NCI-H1436 treated with DMSO at 0.1 percent for 48 hours (cell line): ENCODE measurements around the gene DSCAM.

Experiments used
- DNase-seq: peaks from one replicate; lab custom pipeline; 2025; lab: John Stamatoyannopoulos, UW

Gene DSCAM

DNA sequence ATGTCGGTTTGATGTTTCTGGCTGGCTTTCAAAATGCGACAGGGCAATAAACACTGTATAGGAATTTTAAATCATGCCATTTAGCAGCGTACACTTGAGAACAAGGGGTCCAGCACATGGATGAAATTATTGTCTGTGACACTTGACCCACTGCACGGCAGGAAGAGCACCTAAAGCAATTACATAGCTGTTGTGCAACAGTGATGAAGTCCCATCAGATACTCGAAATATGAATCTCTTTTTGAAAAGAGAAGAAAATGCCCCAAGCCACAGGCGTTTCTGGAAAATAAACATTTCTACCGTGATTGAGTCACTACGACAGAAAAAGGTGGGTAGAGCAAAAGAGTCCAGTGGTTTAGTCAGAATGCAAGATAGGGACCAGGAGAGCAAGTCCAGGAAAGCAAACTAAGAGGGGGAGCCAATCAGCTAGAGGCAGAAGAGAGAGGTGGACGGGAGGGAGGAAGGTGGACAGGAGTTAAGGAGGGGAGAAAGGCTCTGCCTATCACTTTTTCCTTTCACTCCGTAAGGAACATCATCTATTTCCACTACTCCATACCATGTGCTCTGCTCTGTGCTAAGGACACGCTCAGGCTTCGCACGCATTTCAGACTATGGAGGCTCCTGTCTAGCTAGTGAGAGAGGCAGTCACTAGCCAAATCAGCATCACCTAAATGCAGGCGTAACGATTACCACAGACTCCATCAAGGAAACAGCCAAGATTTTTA, 6.4 kb downstream of the DSCAM start:
- no peak for DNase-seq

- DNase-seq, result no peak
Observed at GRCh38 chr21:40839521-40839920, 7.4 kb downstream of the DSCAM start.

- DNase-seq, result no peak
Observed at GRCh38 chr21:40837456-40837855, 9.5 kb downstream of the DSCAM start.

DNA sequence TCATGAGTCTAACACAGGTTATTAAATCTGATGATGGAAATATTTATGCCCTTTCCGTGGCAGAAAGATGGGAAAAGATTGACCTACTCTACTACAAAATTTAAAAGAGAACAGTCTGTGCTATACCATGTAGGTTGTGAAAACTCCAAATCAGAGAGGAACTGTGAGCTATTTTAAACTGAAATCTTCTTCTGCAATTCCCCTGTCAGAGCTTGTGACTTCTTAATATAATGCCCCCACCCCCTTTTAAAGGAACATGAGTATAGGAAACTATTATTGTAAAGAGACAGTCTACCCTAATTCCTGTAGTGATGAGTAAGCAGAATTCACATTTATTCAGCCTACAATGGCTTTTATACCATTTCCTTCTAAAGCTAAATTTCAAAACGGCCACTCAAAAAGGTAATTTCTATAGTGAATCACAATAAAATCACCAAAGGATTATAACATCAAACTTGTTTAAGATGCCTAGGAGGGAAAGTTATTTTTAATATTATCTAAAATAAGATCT, 11.7 kb downstream of the DSCAM start:
- DNase-seq, result no peak

GRCh38 chr21:40833184-40833583, 13.8 kb downstream of the DSCAM start:
- no peak for DNase-seq

DNA sequence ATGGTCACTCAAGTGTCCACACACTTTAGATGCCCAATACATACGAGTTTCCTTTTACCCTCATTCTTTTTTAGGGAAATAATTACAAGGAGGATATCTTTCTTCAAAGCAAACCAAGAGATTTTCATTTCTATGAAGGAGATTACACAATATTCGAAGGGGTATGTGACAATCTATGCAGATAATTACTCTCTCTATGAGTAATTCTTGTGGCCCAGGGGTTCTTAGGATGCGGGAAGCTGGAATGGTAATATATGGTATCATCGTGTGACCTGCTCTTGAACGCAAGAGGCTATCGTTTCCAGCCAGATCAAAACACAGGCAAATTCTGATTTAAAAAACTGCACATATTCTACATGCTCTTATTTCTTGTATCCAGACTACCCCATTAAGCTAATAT, 14.6 kb downstream of the DSCAM start:
- no peak for DNase-seq

- DNase-seq, result no peak
Observed at GRCh38 chr21:40830836-40831235, 16.1 kb downstream of the DSCAM start.

- no peak for DNase-seq
Observed at GRCh38 chr21:40829791-40830190, 17.2 kb downstream of the DSCAM start.

DNA sequence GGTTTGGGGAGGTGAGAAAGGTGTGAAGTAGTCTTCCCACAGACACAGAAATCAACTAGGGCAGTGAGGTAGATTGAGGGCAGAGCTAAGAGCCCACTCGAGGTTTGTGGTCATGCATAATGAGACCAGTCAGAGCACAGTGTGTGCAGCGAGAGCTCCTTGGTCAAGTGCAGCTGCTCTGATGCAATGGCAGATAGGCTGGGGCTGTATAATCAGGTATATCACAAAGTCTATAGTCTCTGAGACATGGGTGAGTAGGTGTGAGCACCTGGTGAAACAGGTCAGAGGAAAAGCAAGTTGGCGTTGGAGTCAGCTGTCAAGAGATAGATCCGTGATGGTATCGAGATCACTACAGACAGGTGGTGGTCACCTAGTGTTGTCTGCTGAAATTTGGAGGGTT, 17.6 kb downstream of the DSCAM start:
- DNase-seq, result no peak

DNA sequence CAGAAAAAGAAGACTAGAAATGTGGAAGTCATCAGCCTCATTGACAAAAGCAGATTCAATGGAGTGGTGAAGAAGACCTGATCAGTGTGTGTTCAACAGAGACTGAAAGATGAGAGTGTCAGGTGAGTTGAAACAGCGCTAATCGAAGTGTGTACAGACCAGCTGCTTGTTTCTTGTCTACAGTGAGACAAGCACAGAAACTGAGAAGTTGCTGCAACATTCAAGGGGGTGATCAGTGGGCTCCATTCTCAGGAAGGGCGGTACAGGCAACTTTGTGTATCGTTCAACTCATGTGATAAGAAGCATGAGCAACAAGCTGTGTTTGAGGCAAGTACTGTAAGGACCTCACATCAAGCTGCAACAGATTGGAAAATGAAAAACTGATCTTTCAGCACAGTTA, 19.4 kb downstream of the DSCAM start:
- no peak for DNase-seq

- DNase-seq, result no peak
Observed at GRCh38 chr21:40819071-40819900, 27.7 kb downstream of the DSCAM start.

- no peak for DNase-seq
Observed at GRCh38 chr21:40813918-40814317, 33.0 kb downstream of the DSCAM start.

DNA sequence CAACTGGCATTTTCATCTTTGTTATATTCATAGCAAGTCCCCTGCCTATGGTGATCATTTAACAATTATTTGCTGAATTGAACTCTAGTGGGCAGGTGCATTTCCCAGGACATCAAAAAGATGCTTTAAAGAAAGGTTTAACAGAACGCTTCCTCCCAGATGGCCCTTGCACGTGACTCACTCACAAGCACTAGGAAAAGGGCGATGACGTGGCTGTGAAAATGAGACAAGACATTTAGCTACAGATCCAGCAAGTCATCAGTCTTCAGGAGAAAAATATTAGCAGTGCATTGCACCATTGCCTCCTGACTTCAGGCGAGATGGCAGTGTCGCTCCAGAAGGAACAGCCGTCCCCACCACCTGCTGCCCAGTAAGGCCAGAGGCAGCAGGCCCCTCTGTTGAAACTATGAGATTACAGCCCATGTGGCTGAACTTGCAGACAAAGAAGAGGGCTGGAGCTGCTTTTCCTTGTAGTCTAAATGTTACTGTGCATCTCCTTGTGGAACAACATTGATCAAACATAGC, 37.2 kb downstream of the DSCAM start:
- DNase-seq, result no peak

- no peak for DNase-seq
Observed at GRCh38 chr21:40803101-40803500, 43.9 kb downstream of the DSCAM start.

DNA sequence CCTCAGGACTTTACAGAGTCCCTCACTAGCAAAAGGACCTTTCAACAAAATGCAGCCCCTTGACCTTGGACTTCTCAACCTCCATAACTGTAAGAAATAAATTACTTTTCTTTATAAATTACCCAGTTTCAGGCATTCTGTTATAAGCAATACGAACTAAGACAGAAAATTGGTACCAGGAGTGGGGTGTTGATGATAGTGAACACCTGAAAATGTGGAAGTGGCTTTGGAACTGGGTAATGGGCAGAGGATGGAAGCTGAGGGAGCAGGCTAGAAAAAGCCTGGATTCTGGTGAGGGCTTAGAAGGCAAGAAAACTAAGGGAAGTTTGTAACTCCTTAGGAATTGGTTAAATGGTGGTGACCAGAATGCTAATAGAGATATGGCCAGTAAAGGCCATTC, 46.8 kb downstream of the DSCAM start:
- no peak for DNase-seq

GRCh38 chr21:40797891-40798290, 49.1 kb downstream of the DSCAM start:
- no peak for DNase-seq

DNA sequence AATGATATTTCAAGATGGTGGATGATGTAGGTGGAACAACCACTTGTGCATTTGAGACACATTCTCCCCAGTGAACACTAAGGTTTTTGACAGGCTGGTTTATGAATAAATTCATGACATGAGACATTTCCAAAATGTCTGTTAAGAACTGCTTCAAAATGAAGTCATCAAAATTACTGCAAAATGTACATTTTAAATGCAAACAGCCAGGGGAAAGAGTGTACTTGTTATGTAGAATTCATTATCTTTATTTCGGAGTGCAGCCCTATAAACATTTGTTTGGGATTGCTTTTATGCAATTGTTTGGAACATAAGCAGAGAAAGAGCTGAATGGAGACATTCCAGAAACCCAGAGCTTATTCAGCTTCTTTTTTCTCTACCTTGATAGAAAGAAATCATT, 49.5 kb downstream of the DSCAM start:
- no peak for DNase-seq

- no peak for DNase-seq
Observed at GRCh38 chr21:40796464-40796863, 50.5 kb downstream of the DSCAM start.

DNA sequence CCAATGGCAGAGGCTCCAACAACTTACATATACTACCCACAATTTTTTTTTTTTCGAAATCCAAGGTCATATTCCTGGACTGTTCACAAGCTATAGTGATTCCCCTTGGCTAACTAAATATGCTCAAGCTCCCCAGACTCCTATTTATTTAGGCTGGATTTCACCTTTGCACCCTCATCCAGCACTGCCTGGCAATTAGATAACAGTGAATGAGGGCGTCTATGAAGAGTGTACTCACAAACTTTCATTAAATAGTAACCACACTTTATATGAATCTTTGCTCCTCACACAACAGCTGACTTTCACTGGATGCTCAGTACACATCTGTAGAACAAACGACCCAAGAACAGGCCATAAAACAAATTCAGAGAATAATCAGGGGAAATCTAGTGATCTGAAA, 51.6 kb downstream of the DSCAM start:
- no peak for DNase-seq

DNA sequence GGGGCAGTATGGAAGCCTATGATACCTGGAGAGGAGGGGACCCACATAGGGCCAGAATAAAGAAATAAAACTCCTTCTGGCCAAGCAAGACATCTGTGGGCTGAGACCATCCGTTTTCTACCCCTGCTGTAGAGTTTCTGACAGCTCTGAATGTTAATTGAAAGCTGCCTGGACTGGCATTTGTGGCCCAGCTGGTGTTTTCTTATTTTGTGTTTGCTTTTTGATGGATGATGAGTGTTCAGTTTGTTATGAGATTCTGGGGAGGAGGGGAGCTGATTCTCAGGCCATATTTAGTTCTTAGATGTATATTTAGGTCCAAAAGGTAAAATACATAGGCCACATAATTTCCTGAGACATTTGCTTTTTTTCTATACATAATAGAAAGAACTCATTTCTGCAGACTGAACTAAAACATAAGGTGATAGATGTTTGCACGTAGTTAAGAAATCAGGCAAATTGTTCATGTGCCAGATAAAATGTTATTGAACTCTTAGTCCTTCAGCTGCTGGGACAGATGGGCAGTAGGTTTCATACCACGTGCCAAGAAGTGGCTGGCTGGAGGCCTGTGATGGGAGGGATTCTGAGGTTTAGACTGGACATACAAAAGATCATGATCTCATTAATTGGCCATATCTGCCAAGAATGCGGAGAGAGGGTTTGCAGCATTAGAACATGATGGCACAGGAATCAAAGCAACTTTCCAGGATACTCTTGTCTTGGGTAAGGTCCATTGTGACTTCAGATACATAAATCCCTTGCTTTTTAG, 54.1 kb downstream of the DSCAM start:
- no peak for DNase-seq

- no peak for DNase-seq
Observed at GRCh38 chr21:40788635-40789034, 58.3 kb downstream of the DSCAM start.

- DNase-seq, result no peak
Observed at GRCh38 chr21:40783404-40783803, 63.6 kb downstream of the DSCAM start.
